Measurements from ENCODE around the gene PTPRD. TPM values are rescaled to one million over a fixed set of nuclear protein-coding genes. Genes with fewer than 3 reads are reported as not detected.

PTPRD gene
- total RNA-seq, 1 experiment from 2014 or later, result not detected

DNA sequence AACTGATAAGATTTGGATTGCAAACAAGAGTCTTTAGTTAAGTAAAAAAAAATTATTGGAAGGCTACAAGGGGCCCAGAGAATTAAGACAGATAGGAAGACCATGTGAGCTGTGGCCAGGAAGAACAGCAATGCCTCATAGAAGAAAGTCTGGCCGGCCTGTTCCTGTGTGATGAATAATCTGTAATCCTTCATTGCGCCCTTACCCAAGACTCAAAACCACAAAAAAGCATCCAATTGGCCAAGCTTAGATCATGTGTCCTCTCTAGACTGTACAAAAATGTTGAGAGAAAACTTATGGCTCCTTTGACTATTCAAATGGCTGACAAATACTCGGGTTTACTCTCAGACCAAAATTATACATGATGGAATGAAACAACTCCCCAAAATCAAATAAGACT lies 1383.5 kb downstream of the PTPRD start:
- ATAC-seq (no peak), DNase-seq (ENCODE audit: low read depth, low spot score) (no peak)
- ChIA-PET POLR2A (no interaction called here), CTCF (no interaction called here)
- Histone ChIP-seq H3K27me3 (ENCODE audit: control insufficient read depth, insufficient read depth, low read length) (no peaks in the 10 kb centered on the region), H3K9me3 (ENCODE audit: control insufficient read depth, insufficient read depth, low read depth, low read length) (no peaks in the 10 kb centered on the region), H3K27ac (ENCODE audit: low read length) (no peak overlapping the region), H3K4me3 (ENCODE audit: low read depth in 2 of 2, low read length in 2 of 2) (no peak overlapping the region), H3K4me1 (ENCODE audit: control insufficient read depth, insufficient read depth, low read length) (no peaks in the 10 kb centered on the region), H3K36me3 (ENCODE audit: control insufficient read depth, insufficient read depth, low read length) (no peaks in the 10 kb centered on the region)
- in situ Hi-C loops (cut with HindIII; ENCODE audit: low pct_unique_long_range_greater_than_20kb, low sequenced_read_pairs), result no loop called here
- TF ChIP-seq, protein P1, sequence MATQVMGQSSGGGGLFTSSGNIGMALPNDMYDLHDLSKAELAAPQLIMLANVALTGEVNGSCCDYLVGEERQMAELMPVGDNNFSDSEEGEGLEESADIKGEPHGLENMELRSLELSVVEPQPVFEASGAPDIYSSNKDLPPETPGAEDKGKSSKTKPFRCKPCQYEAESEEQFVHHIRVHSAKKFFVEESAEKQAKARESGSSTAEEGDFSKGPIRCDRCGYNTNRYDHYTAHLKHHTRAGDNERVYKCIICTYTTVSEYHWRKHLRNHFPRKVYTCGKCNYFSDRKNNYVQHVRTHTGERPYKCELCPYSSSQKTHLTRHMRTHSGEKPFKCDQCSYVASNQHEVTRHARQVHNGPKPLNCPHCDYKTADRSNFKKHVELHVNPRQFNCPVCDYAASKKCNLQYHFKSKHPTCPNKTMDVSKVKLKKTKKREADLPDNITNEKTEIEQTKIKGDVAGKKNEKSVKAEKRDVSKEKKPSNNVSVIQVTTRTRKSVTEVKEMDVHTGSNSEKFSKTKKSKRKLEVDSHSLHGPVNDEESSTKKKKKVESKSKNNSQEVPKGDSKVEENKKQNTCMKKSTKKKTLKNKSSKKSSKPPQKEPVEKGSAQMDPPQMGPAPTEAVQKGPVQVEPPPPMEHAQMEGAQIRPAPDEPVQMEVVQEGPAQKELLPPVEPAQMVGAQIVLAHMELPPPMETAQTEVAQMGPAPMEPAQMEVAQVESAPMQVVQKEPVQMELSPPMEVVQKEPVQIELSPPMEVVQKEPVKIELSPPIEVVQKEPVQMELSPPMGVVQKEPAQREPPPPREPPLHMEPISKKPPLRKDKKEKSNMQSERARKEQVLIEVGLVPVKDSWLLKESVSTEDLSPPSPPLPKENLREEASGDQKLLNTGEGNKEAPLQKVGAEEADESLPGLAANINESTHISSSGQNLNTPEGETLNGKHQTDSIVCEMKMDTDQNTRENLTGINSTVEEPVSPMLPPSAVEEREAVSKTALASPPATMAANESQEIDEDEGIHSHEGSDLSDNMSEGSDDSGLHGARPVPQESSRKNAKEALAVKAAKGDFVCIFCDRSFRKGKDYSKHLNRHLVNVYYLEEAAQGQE (IDR thresholded peaks at IDR 0.05; ENCODE audit: insufficient read depth in 1 of 2, low read depth in 2 of 2, low read length in 1 of 2), result no peak
- TF ChIP-seq TCF7L2 (IDR thresholded peaks at IDR 0.05; ENCODE audit: low read depth, low read length), result no peak
- TF ChIP-seq, protein P2, sequence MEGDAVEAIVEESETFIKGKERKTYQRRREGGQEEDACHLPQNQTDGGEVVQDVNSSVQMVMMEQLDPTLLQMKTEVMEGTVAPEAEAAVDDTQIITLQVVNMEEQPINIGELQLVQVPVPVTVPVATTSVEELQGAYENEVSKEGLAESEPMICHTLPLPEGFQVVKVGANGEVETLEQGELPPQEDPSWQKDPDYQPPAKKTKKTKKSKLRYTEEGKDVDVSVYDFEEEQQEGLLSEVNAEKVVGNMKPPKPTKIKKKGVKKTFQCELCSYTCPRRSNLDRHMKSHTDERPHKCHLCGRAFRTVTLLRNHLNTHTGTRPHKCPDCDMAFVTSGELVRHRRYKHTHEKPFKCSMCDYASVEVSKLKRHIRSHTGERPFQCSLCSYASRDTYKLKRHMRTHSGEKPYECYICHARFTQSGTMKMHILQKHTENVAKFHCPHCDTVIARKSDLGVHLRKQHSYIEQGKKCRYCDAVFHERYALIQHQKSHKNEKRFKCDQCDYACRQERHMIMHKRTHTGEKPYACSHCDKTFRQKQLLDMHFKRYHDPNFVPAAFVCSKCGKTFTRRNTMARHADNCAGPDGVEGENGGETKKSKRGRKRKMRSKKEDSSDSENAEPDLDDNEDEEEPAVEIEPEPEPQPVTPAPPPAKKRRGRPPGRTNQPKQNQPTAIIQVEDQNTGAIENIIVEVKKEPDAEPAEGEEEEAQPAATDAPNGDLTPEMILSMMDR (IDR thresholded peaks at IDR 0.05), result no peak
- TF ChIP-seq SIN3A (IDR thresholded peaks at IDR 0.05; ENCODE audit: borderline replicate concordance, insufficient read depth, low read depth, low read length), result no peak
- no peak for TF ChIP-seq POLR2AphosphoS5 (IDR thresholded peaks at IDR 0.05; ENCODE audit: low read depth, low read length)
- BruUV-seq (replicated peaks), result no TSS peak
- intact Hi-C loops (cut with micrococcal nuclease; ENCODE audit: unreplicated experiment), result no loop called here

DNA sequence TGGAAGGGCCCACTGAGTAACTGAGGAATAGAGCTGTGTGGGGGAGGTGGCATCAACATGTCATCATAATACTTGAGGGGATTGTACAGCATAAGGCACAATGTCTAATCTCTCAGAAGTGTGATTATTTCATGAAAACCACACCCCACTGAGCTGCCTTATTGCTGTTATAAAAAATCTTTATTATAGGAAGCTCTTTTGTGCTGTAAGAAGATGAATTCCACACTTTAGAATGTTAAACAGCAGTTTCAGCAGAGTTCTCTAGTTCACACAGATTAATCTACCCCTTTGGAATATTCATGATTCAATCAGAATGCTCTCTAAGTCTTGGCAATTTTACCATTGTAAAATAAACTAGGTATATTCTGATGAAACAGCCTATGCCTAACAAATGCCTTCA lies 1389.6 kb downstream of the PTPRD start:
- H3K36me3 ChIP-seq (ENCODE audit: control insufficient read depth, insufficient read depth, low read length), result no peaks in the 10 kb centered on the region
- intact Hi-C loops (cut with micrococcal nuclease; ENCODE audit: unreplicated experiment), result no loop called here
- no peaks in the 10 kb centered on the region for H3K9me3 ChIP-seq (ENCODE audit: control insufficient read depth, insufficient read depth, low read depth, low read length)
- in situ Hi-C loops (cut with HindIII; ENCODE audit: low pct_unique_long_range_greater_than_20kb, low sequenced_read_pairs), result no loop called here
- no peaks in the 10 kb centered on the region for H3K4me1 ChIP-seq (ENCODE audit: control insufficient read depth, insufficient read depth, low read length)
- no peak overlapping the region for H3K27ac ChIP-seq (ENCODE audit: low read length)
- ChIA-PET CTCF (no interaction called here), POLR2A (no interaction called here)
- TF ChIP-seq TCF7L2 (IDR thresholded peaks at IDR 0.05; ENCODE audit: low read depth, low read length) (no peak), POLR2AphosphoS5 (IDR thresholded peaks at IDR 0.05; ENCODE audit: low read depth, low read length) (no peak), SIN3A (IDR thresholded peaks at IDR 0.05; ENCODE audit: borderline replicate concordance, insufficient read depth, low read depth, low read length) (no peak)
- TF ChIP-seq, protein P1 (IDR thresholded peaks at IDR 0.05; ENCODE audit: insufficient read depth in 1 of 2, low read depth in 2 of 2, low read length in 1 of 2), result no peak
- TF ChIP-seq, protein P2 (IDR thresholded peaks at IDR 0.05), result no peak
- no peaks in the 10 kb centered on the region for H3K27me3 ChIP-seq (ENCODE audit: control insufficient read depth, insufficient read depth, low read length)
- no TSS peak for BruUV-seq (replicated peaks)
- no peak for ATAC-seq
- H3K4me3 ChIP-seq (ENCODE audit: low read depth in 2 of 2, low read length in 2 of 2), result no peak overlapping the region
- no peak for DNase-seq (ENCODE audit: low read depth, low spot score)
